Epithelial cell of proximal tubule (primary cell): ENCODE measurements around the gene ZBTB47. TPM values are rescaled to one million over a fixed set of nuclear protein-coding genes. Genes with fewer than 3 reads are reported as not detected.

ENCODE experiments used
- DNase-seq: peaks from one replicate; pipeline ENCODE4 v3.0.0-alpha.2; 2011; ENCODE audit warnings: low read depth
- H3K4me3 ChIP-seq: 2 replicates; pipeline ENCODE4 v1.5.1; 2011; ENCODE audit warnings: low read depth, mild to moderate bottlenecking, low read length
- CTCF ChIP-seq: conservative IDR thresholded peaks from 2 replicates; pipeline ENCODE4 v1.5.1; 2012; ENCODE audit warnings: low read depth, mild to moderate bottlenecking, low read length
- total RNA-seq: library from RNA; depleted of rRNA; stranded (reverse); fragments of >200 nt; gene quantifications from 2 replicates; pipeline ENCODE4 v1.2.3, GENCODE V29; 2015

Gene ZBTB47
- total RNA-seq, 1 donor from 2014 or later: 5.6 TPM

GRCh38 chr3:42639192-42639591 is 14.3 kb upstream of the ZBTB47 start:
- no peak for TF ChIP-seq CTCF

GRCh38 chr3:42640129-42640528 is 13.4 kb upstream of the ZBTB47 start:
- no peak for TF ChIP-seq CTCF
- H3K4me3 ChIP-seq: no peak overlapping the region
- no peak for DNase-seq

More at GRCh38 chr3:42639192-42639591, 14.3 kb upstream of the ZBTB47 start:
- DNase-seq: no peak
- no peak overlapping the region for H3K4me3 ChIP-seq

- TF ChIP-seq CTCF: no peak
- H3K4me3 ChIP-seq: no peak overlapping the region
- no peak for DNase-seq
These were observed 12.6 kb upstream of the ZBTB47 start for GRCh38 chr3:42640771-42641370.

GRCh38 chr3:42647821-42648459 is 5.6 kb upstream of the ZBTB47 start:
- no peak for TF ChIP-seq CTCF
- no peak for DNase-seq
- no peak overlapping the region for H3K4me3 ChIP-seq

- H3K4me3 ChIP-seq: no peak overlapping the region
- no peak for TF ChIP-seq CTCF
- no peak for DNase-seq
These were observed 4.5 kb upstream of the ZBTB47 start for GRCh38 chr3:42649006-42649405.

- no peak for TF ChIP-seq CTCF
- no peak overlapping the region for H3K4me3 ChIP-seq
- DNase-seq: no peak
These were observed 3.7 kb upstream of the ZBTB47 start for GRCh38 chr3:42649783-42650182.
